SK-N-SH treated with all-trans-retinoic acid at 6 μM for 48 hours (cell line): ENCODE data around the gene TCL1A.

Experiments used
- ATAC-seq: fragments of 200-7000 bp; cut with Tn5 transposase; 3 replicates; pipeline ENCODE4 v1.9.1; 2020; ENCODE audit warnings: mild to moderate bottlenecking, moderate library complexity
- ARNTL ChIP-seq: fragments of 450-650 bp; formaldehyde crosslinking; IDR thresholded peaks from 2 replicates; pipeline ENCODE4 v1.5.0; 2020; ENCODE audit warnings: low read depth, mild to moderate bottlenecking, moderate library complexity, borderline replicate concordance
- BACH2 ChIP-seq: fragments of 250-450 bp; sonication (Bioruptor Pico); IDR thresholded peaks from 2 replicates; pipeline ENCODE4 v1.9.0; 2021; ENCODE audit warnings: mild to moderate bottlenecking, borderline replicate concordance
- CSDC2 ChIP-seq: fragments of 250-450 bp; sonication (Bioruptor Pico); IDR thresholded peaks from 2 replicates; pipeline ENCODE4 v1.5.0; 2020; ENCODE audit warnings: mild to moderate bottlenecking, moderate library complexity
- CSRNP3 ChIP-seq: fragments of 250-450 bp; sonication (Bioruptor Pico); IDR thresholded peaks from 2 replicates; pipeline ENCODE4 v1.5.1; 2021; ENCODE audit warnings: mild to moderate bottlenecking, moderate library complexity
- ESRRG ChIP-seq: fragments of 250-450 bp; sonication (Bioruptor Pico); IDR thresholded peaks from 2 replicates; pipeline ENCODE4 v1.6.1; 2021; ENCODE audit warnings: mild to moderate bottlenecking
- GLIS3 ChIP-seq: fragments of 250-450 bp; sonication (Bioruptor Pico); IDR thresholded peaks from 2 replicates; pipeline ENCODE4 v1.5.0; 2020; ENCODE audit warnings: mild to moderate bottlenecking, moderate library complexity
- ISL1 ChIP-seq: fragments of 250-450 bp; sonication (Bioruptor Pico); IDR thresholded peaks from 2 replicates; pipeline ENCODE4 v2.1.2; 2022; ENCODE audit warnings: mild to moderate bottlenecking, moderate library complexity
- OSR1 ChIP-seq: fragments of 250-450 bp; sonication (Bioruptor Pico); IDR thresholded peaks from 2 replicates; pipeline ENCODE4 v1.8.0; 2022; ENCODE audit warnings: moderate library complexity, mild to moderate bottlenecking, inconsistent platforms
- PATZ1 ChIP-seq: fragments of 250-450 bp; sonication (Bioruptor Pico); IDR thresholded peaks from 2 replicates; pipeline ENCODE4 v1.8.0; 2020; ENCODE audit warnings: mild to moderate bottlenecking, moderate library complexity, borderline replicate concordance
- POU6F1 ChIP-seq: fragments of 250-450 bp; sonication (Bioruptor Pico); IDR thresholded peaks from 2 replicates; pipeline ENCODE4 v1.8.0; 2021; ENCODE audit warnings: low read depth, mild to moderate bottlenecking, moderate library complexity, borderline replicate concordance
- PPARA ChIP-seq: fragments of 250-450 bp; sonication (Bioruptor Pico); IDR thresholded peaks from 2 replicates; pipeline ENCODE4 v1.5.0; 2020; ENCODE audit warnings: mild to moderate bottlenecking, borderline replicate concordance
- RARB ChIP-seq: fragments of 250-450 bp; sonication (Bioruptor Pico); IDR thresholded peaks from 2 replicates; pipeline ENCODE4 v1.8.0; 2021; ENCODE audit warnings: mild to moderate bottlenecking, moderate library complexity
- SNAI2 ChIP-seq: fragments of 250-450 bp; sonication (Bioruptor Pico); IDR thresholded peaks from 2 replicates; pipeline ENCODE4 v1.5.0; 2020; ENCODE audit warnings: mild to moderate bottlenecking, moderate library complexity
- TCF4 ChIP-seq: fragments of 250-450 bp; sonication (Bioruptor Pico); IDR thresholded peaks from 2 replicates; pipeline ENCODE4 v1.8.0; 2021; ENCODE audit warnings: mild to moderate bottlenecking, moderate library complexity, borderline replicate concordance
- TOX ChIP-seq: fragments of 250-450 bp; sonication (Bioruptor Pico); IDR thresholded peaks from 2 replicates; pipeline ENCODE4 v1.8.0; 2021; ENCODE audit warnings: mild to moderate bottlenecking, moderate library complexity, borderline replicate concordance
- TSHZ2 ChIP-seq: fragments of 250-450 bp; sonication (Bioruptor Pico); IDR thresholded peaks from 2 replicates; pipeline ENCODE4 v1.5.0; 2020; ENCODE audit warnings: mild to moderate bottlenecking, moderate library complexity
- ZC3H10 ChIP-seq: fragments of 250-450 bp; sonication (Bioruptor Pico); IDR thresholded peaks from 2 replicates; pipeline ENCODE4 v1.5.1; 2021; ENCODE audit warnings: mild to moderate bottlenecking, moderate library complexity
- ZFP3 ChIP-seq: fragments of 250-450 bp; sonication (Bioruptor Pico); IDR thresholded peaks from 2 replicates; pipeline ENCODE4 v1.5.0; 2020; ENCODE audit warnings: mild to moderate bottlenecking, moderate library complexity
- ZFP30 ChIP-seq: fragments of 450-650 bp; formaldehyde crosslinking; IDR thresholded peaks from 2 replicates; pipeline ENCODE4 v1.5.0; 2022; ENCODE audit warnings: mild to moderate bottlenecking, moderate library complexity
- ZNF565 ChIP-seq: fragments of 450-650 bp; formaldehyde crosslinking; conservative IDR thresholded peaks from 2 replicates; pipeline ENCODE4 v1.5.0; 2020; ENCODE audit warnings: low read depth, mild to moderate bottlenecking, moderate library complexity
- ZNF70 ChIP-seq: fragments of 450-650 bp; formaldehyde crosslinking; IDR thresholded peaks from 2 replicates; pipeline ENCODE4 v1.5.0; 2020; ENCODE audit warnings: mild to moderate bottlenecking, moderate library complexity
- ZNF8 ChIP-seq: fragments of 450-650 bp; formaldehyde crosslinking; IDR thresholded peaks from 2 replicates; pipeline ENCODE4 v1.5.0; 2020; ENCODE audit warnings: mild to moderate bottlenecking, moderate library complexity

Gene TCL1A

GRCh38 chr14:95741781-95742180 lies 27.9 kb upstream of the TCL1A start (continued):
- no peak for TF ChIP-seq TCF4 (CRISPR knock-in tag)

- TF ChIP-seq ZFP30 (CRISPR knock-in tag): no peak
- TF ChIP-seq PPARA (CRISPR knock-in tag): no peak
- no peak for TF ChIP-seq ARNTL
- no peak for TF ChIP-seq ZFP3
- no peak for TF ChIP-seq OSR1
- TF ChIP-seq ISL1 (CRISPR knock-in tag): no peak
- no peak for TF ChIP-seq SNAI2 (CRISPR knock-in tag)
- TF ChIP-seq TCF4 (CRISPR knock-in tag): no peak
- no peak for TF ChIP-seq ZC3H10 (CRISPR knock-in tag)
- TF ChIP-seq TOX (CRISPR knock-in tag): no peak
- TF ChIP-seq CSRNP3 (CRISPR knock-in tag): no peak
- TF ChIP-seq ZNF565 (CRISPR knock-in tag): no peak
- no peak for TF ChIP-seq POU6F1 (CRISPR knock-in tag)
- no peak for TF ChIP-seq ZNF70 (CRISPR knock-in tag)
- no peak for TF ChIP-seq RARB
- no peak for TF ChIP-seq ESRRG (CRISPR knock-in tag)
- TF ChIP-seq CSDC2 (CRISPR knock-in tag): no peak
- ATAC-seq: no peak
Measured at GRCh38 chr14:95741038-95741490, 27.1 kb upstream of the TCL1A start.

- ATAC-seq: no peak
- no peak for TF ChIP-seq ARNTL
- no peak for TF ChIP-seq TSHZ2 (CRISPR knock-in tag)
- TF ChIP-seq CSRNP3 (CRISPR knock-in tag): no peak
- TF ChIP-seq TCF4 (CRISPR knock-in tag): no peak
- TF ChIP-seq ZNF565 (CRISPR knock-in tag): no peak
- TF ChIP-seq GLIS3 (CRISPR knock-in tag): no peak
- TF ChIP-seq ISL1 (CRISPR knock-in tag): no peak
- TF ChIP-seq BACH2: no peak
- no peak for TF ChIP-seq ZFP3
- TF ChIP-seq ZNF70 (CRISPR knock-in tag): no peak
- no peak for TF ChIP-seq OSR1
- TF ChIP-seq CSDC2 (CRISPR knock-in tag): no peak
- TF ChIP-seq ZC3H10 (CRISPR knock-in tag): no peak
- TF ChIP-seq ESRRG (CRISPR knock-in tag): no peak
- TF ChIP-seq ZFP30 (CRISPR knock-in tag): no peak
- TF ChIP-seq PPARA (CRISPR knock-in tag): no peak
Measured at GRCh38 chr14:95739356-95739755, 25.4 kb upstream of the TCL1A start.

GRCh38 chr14:95733212-95733611 lies 19.3 kb upstream of the TCL1A start:
- ATAC-seq: no peak
- TF ChIP-seq CSDC2 (CRISPR knock-in tag) (no peak), TCF4 (CRISPR knock-in tag) (no peak), TOX (CRISPR knock-in tag) (no peak), ISL1 (CRISPR knock-in tag) (no peak), SNAI2 (CRISPR knock-in tag) (no peak), PATZ1 (no peak), PPARA (CRISPR knock-in tag) (no peak), RARB (no peak), GLIS3 (CRISPR knock-in tag) (no peak), OSR1 (no peak), POU6F1 (CRISPR knock-in tag) (no peak), ARNTL (no peak), ZNF565 (CRISPR knock-in tag) (no peak), BACH2 (no peak), ZNF8 (no peak), ZFP30 (CRISPR knock-in tag) (no peak), ZNF70 (CRISPR knock-in tag) (no peak)
